LNCaP clone FGC (cell line): Measurements from ENCODE around the gene SEMG2.

ENCODE experiments used
- DNase-seq: peaks from one replicate; pipeline ENCODE4 v3.0.0-alpha.2; 2011; ENCODE audit warnings: low read depth
- H3K4me3 ChIP-seq: 2 replicates; pipeline ENCODE4 v1.5.1; 2011; ENCODE audit warnings: mild to moderate bottlenecking, low read depth, low read length, control low read depth
- TF ChIP-seq, protein P1 (sequence below): IDR thresholded peaks from 2 replicates; pipeline ENCODE4 v1.5.1; 2012; ENCODE audit warnings: mild to moderate bottlenecking; ENCODE audit not compliant: control insufficient read depth, insufficient read depth; ENCODE audit errors: extremely low read depth

The SEMG2 gene, protein sequence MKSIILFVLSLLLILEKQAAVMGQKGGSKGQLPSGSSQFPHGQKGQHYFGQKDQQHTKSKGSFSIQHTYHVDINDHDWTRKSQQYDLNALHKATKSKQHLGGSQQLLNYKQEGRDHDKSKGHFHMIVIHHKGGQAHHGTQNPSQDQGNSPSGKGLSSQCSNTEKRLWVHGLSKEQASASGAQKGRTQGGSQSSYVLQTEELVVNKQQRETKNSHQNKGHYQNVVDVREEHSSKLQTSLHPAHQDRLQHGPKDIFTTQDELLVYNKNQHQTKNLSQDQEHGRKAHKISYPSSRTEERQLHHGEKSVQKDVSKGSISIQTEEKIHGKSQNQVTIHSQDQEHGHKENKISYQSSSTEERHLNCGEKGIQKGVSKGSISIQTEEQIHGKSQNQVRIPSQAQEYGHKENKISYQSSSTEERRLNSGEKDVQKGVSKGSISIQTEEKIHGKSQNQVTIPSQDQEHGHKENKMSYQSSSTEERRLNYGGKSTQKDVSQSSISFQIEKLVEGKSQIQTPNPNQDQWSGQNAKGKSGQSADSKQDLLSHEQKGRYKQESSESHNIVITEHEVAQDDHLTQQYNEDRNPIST

DNA sequence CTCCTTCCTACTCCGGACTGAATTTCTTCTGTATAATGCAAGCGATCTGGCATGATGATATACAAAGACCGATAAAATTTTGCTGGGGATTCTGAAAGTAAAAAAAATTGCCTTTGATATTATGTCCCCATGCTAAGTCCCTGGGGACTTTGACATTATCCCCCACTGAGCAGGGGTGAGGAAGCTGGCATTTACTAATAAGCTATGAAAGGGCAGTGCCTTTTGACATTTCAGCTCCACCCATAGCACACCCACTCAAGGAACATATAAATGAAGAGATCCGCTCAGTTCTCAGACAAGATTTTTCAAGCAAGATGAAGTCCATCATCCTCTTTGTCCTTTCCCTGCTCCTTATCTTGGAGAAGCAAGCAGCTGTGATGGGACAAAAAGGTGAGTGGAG is at the start of gene SEMG2:
Gene SEMG2, plus strand, starts transcription at position 298 of the 400 bp plus-strand sequence. Its CDS starts 17 bp downstream, at position 315.
- DNase-seq = no peak
- H3K4me3 ChIP-seq = no peak within 1 kb of the TSS
- TF ChIP-seq, protein P1, sequence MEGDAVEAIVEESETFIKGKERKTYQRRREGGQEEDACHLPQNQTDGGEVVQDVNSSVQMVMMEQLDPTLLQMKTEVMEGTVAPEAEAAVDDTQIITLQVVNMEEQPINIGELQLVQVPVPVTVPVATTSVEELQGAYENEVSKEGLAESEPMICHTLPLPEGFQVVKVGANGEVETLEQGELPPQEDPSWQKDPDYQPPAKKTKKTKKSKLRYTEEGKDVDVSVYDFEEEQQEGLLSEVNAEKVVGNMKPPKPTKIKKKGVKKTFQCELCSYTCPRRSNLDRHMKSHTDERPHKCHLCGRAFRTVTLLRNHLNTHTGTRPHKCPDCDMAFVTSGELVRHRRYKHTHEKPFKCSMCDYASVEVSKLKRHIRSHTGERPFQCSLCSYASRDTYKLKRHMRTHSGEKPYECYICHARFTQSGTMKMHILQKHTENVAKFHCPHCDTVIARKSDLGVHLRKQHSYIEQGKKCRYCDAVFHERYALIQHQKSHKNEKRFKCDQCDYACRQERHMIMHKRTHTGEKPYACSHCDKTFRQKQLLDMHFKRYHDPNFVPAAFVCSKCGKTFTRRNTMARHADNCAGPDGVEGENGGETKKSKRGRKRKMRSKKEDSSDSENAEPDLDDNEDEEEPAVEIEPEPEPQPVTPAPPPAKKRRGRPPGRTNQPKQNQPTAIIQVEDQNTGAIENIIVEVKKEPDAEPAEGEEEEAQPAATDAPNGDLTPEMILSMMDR = no peak

DNA sequence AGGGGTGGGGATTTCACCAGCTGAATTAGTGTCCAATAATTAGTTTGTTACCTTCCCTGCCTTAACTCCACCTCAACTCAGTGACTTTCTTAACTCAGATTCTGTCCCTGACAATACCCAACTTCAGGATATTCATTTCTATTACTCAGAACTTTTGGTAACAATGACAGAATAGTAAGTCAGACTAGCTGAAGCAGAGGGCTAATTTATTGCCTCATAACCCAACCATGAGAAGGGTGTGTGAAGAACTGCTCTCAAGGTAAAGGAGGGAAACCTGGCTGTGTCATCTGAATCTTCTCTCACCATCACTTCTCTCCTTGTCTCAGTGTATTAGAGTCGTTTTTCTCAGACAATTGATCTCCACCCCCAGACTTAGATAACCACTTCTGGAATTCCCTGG is 47.7 kb upstream of the SEMG2 start:
- no peak overlapping the region for H3K4me3 ChIP-seq
- DNase-seq = no peak
- TF ChIP-seq, protein P1 = no peak

DNA sequence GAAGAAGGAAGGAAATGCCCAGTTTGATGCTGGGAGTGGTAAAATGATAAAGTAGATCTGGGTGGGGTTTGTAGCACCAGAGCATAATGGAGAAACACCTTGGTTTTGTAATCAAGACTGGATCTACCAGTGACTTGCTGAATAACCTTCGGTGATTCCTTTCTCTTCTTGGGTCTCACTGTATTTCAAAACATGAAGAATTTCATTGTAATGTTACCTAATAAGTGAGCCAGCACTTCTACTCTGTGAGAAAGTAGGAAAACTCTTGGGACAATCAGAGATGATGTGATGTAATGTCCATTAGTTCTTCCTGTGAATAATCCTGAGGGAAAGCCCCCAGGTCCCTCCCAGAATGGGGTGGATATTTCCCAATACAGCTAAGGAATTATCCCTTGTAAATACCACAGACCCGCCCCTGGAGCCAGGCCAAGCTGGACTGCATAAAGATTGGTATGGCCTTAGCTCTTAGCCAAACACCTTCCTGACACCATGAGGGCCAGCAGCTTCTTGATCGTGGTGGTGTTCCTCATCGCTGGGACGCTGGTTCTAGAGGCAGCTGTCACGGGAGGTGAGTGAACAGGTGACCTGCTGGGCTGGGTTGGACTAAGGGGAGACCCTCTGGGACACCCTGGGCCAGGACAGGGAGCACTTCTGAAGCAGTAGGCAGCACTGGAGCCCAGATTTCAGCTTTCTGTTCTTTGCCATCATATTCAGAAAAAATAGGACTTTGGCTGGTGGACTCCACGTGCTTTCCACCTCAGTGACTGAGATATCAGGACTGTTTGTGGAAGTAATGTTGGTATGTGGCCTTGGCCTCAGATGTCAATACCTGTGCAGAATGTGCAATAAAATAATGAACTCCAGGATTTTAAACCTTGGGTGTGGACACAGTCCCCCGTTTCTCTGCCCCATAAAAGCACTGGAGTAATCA is 46.5 kb upstream of the SEMG2 start, which contains the start of gene PI3:
Gene PI3, plus strand, starts transcription at position 469 of the 931 bp plus-strand sequence. Its CDS starts 21 bp downstream, at position 490.
- DNase-seq = no peak
- TF ChIP-seq, protein P1 = no peak
- no peak within 1 kb of the TSS for H3K4me3 ChIP-seq

DNA sequence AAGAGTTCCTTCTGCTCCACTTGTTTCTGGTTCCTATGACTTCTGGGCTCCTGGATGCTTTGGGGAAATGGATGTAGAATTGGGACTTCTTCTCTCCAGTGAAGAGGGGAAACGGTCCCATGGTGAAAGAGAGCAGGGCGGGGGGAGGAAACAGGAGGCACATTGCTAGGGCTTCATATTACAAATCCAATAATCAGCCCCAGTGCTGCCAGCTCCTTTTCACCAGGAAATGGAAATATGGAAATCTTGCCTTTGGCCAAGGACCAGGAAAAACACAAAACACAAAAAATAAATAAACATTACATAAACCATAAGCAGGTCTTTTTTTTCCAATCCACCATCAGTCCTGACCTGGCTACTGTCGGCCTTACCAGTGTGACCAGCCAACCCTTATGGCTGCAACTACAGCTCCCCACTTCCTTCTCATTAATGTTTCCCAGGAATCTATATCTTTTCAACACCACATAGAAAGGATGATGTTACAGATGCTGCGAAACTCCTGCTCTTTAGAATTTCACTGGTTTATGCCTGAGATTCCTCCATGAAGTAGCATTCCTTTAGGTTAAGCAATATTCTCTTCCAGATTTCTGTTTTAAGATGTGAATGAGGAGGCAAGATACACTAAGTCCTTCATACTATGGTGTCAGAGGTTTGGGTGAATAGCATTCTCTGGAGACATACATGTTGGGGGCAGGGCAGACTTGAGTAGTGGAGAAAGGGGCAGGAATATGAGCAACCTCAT is 44.5 kb upstream of the SEMG2 start:
- TF ChIP-seq, protein P1 = no peak
- peak; percentile 15 for DNase-seq
- H3K4me3 ChIP-seq = no peak overlapping the region

DNA sequence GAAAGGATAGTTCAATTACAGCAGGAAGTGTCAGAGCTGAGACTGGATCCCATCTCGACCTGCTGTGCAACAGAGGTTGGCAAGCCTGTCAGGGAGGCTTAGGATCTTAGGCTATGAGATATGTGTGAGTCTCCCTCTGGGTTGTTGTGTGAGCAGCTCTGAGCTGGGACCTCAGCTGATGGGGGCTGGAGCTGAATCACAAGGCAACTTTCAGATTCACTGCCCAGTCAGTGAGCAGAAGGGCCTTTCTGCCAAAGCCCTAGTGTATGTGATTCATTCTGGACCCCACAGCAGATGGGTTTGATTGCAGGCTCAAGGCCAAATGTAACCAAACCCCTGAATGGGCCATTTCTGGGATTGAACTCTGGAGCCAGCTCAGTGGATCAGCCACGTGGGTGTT is 42.0 kb upstream of the SEMG2 start:
- TF ChIP-seq, protein P1 = no peak
- no peak for DNase-seq

DNA sequence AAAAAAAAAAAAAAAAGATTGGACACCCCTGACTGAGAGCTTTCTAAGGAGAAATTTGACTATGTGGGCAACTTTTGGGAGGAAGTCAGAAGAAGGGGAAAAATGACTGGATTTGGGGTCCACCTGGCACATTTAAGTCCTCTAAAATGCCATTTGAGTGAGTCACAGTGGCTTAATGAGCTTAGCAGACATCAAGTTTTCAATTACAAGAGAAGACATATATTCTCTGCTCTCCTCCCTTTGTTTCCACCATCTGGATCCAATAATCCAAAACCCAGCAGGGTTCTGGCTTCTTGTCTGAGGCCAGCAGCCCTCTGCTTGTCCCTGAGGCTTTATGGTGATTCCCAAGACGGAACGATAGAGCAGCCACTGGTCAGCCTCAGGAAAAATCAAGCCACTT is 39.5 kb upstream of the SEMG2 start:
- no peak overlapping the region for H3K4me3 ChIP-seq
- no peak for DNase-seq
- TF ChIP-seq, protein P1 = no peak

More for the DNA sequence above, 42.0 kb upstream of the SEMG2 start:
- H3K4me3 ChIP-seq = no peak overlapping the region
